BJ (cell line): ENCODE measurements around the gene MAP1LC3A. TPM values are rescaled to one million over a fixed set of nuclear protein-coding genes. Genes with fewer than 3 reads are reported as not detected.

ENCODE experiments used
- CTCF ChIA-PET: fragments of 350-600 bp; formaldehyde crosslinking; extraction: SDS; loops from one replicate; lab custom pipeline; 2021; ENCODE audit warnings: antibody characterized with exemption, inconsistent platforms; lab: Yijun Ruan, JAX
- POLR2A ChIA-PET: fragments of 300-600 bp; sonication (Branson Sonifier 250); formaldehyde crosslinking; extraction: SDS; loops from one replicate; lab custom pipeline; 2021; ENCODE audit warnings: antibody characterized with exemption; lab: Charles Lee
- DNase-seq: peaks from one replicate; pipeline ENCODE4 v3.0.0-alpha.2; 2011; ENCODE audit warnings: low read depth
- H3K27me3 ChIP-seq: 2 replicates; pipeline ENCODE4 v1.6.0; 2011; ENCODE audit warnings: low read length; ENCODE audit not compliant: control insufficient read depth, insufficient read depth
- H3K36me3 ChIP-seq: 2 replicates; pipeline ENCODE4 v1.5.1; 2011; ENCODE audit warnings: low read length; ENCODE audit not compliant: control insufficient read depth, insufficient read depth
- H3K4me3 ChIP-seq: 2 replicates; pipeline ENCODE4 v1.5.1; 2011; ENCODE audit warnings: low read depth, mild to moderate bottlenecking, control low read depth, low read length
- polyA plus RNA-seq: library from polyadenylated mRNA; depleted of rRNA; stranded (reverse); fragments of >200 nt; gene quantifications from 2 replicates; pipeline ENCODE4 v1.2.3, GENCODE V29; 2011
- TF ChIP-seq, protein P1 (sequence below): IDR thresholded peaks from 2 replicates; pipeline ENCODE4 v1.5.1; 2011; ENCODE audit warnings: low read depth, mild to moderate bottlenecking, control low read depth, inconsistent platforms, low read length, moderate library complexity; ENCODE audit not compliant: insufficient read depth

Gene MAP1LC3A
- polyA plus RNA-seq, 1 experiment = 33.7 TPM

DNA sequence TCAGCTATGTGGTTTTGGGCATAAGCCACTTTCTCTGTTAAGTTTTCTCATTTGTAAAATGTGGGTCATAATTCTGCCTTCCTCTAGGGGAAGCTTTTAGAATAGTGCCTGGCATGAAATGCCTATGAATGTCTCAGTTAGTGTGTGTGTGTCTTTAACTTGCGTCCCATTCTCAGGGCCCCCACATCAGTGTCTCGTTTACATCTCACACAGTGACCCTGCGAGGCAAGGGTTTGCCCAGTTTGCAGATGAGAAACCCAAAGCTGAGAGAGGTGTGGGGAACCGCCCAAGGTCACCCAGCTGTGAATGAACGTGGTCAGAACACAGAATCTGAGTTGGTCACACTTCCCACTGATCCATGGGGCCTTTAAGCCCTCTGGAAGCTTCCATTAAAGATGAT, 28.2 kb upstream of the MAP1LC3A start:
- peaks cover 45% of the 10 kb centered on the region for H3K36me3 ChIP-seq
- no peak for DNase-seq
- H3K27me3 ChIP-seq = no peaks in the 10 kb centered on the region
- CTCF ChIA-PET = interaction anchor here (0.6 to 3.0 kb wide), 6 partner anchors 9 to 340 kb away, joined by 3 to 15 read pairs (median 4); no protein-coding TSS in a partner anchor
- POLR2A ChIA-PET = no interaction called here
- TF ChIP-seq, protein P1, sequence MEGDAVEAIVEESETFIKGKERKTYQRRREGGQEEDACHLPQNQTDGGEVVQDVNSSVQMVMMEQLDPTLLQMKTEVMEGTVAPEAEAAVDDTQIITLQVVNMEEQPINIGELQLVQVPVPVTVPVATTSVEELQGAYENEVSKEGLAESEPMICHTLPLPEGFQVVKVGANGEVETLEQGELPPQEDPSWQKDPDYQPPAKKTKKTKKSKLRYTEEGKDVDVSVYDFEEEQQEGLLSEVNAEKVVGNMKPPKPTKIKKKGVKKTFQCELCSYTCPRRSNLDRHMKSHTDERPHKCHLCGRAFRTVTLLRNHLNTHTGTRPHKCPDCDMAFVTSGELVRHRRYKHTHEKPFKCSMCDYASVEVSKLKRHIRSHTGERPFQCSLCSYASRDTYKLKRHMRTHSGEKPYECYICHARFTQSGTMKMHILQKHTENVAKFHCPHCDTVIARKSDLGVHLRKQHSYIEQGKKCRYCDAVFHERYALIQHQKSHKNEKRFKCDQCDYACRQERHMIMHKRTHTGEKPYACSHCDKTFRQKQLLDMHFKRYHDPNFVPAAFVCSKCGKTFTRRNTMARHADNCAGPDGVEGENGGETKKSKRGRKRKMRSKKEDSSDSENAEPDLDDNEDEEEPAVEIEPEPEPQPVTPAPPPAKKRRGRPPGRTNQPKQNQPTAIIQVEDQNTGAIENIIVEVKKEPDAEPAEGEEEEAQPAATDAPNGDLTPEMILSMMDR = no peak
- H3K4me3 ChIP-seq = no peak overlapping the region

DNA sequence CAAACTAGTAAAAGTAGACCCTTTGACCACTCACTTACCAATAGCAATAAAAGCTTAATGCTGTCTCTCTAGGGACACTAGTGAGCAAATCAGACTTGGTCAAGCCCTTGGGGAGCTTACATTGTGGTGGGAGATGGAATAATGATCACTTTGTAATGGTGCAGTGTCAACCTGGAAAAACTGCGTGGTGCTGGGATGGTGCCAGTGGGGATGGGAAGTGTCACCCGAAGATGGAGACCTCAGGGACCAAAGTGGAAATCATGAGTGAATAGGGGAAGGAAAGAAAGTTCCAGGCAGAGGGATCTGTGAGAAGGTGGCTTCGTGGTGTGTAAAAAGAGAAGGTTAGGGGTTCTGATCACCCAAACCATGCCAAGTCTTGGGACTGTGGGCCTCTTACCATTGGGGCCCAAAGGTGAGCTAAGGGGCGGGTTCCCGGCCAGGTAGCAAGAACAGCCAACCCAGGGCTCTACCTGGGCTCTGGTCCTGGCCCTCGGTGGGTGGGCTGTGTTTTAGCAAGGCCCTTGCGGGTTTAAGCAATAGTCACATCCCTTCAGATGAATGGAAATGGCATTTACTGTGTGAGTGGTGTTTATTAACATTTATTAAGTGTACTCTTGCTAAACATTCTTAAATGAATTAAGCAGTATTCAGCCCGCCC, 26.8 kb upstream of the MAP1LC3A start:
- Histone ChIP-seq H3K36me3 (peaks cover 53% of the 10 kb centered on the region), H3K27me3 (no peaks in the 10 kb centered on the region), H3K4me3 (no peak overlapping the region)
- ChIA-PET POLR2A (no interaction called here), CTCF (interaction anchor here (1.1 to 3.0 kb wide), 4 partner anchors 13 to 341 kb away, joined by 3 to 12 read pairs (median 4); no protein-coding TSS in a partner anchor)
- no peak for DNase-seq
- TF ChIP-seq, protein P1 = no peak

DNA sequence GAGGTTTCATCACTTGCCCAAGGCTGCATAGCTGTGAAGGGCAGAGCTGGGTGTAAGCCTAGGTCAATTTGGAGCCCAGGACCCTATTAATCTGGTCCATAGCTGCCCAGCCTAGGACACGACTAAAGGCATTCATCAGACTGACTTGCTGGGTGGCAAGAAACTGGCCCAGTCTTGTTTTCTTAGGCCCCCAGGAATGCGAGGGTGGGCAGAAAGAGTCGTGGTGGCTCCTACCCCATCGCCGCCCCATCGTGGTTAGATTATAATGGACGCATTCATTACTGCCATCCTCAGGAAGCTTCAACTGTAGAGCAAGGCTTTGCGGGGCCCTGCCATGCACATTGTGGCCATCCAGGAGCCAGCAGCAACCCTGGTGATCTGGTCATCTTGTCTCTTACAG, 26.2 kb upstream of the MAP1LC3A start:
- Histone ChIP-seq H3K4me3 (no peak overlapping the region), H3K36me3 (peaks cover 54% of the 10 kb centered on the region), H3K27me3 (no peaks in the 10 kb centered on the region)
- DNase-seq = no peak
- ChIA-PET POLR2A (interaction anchor here (0.5 kb wide), 1 partner anchor 178 kb away, joined by 3 read pairs; no protein-coding TSS in a partner anchor), CTCF (interaction anchor here (1.6 to 3.0 kb wide), 2 partner anchors 12 to 221 kb away, joined by 3 to 12 read pairs; no protein-coding TSS in a partner anchor)
- TF ChIP-seq, protein P1 = no peak

DNA sequence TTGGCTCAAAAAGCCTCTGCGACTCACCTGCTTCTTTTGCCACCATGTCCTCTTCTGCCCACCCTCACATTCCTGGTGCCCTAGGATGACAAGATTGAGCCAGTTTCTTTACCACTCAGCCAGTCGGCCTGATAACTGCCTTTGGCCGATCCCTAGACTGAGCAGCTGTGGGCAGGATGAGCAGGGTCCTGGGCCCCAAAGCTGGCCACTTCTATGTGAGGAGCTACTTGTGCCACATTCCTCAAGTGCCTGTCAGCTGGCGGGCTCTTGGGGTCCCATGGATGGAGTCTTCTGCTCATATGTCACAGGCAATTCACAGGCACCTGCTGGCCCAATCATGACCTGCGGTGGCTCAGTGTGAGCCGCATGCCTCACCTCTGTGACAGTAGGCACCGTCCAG, 25.8 kb upstream of the MAP1LC3A start:
- Histone ChIP-seq H3K36me3 (peaks cover 54% of the 10 kb centered on the region), H3K4me3 (no peak overlapping the region), H3K27me3 (no peaks in the 10 kb centered on the region)
- no peak for DNase-seq
- CTCF ChIA-PET = interaction anchor here (1.1 kb wide), 1 partner anchor 15 kb away, joined by 3 read pairs; no protein-coding TSS in a partner anchor
- POLR2A ChIA-PET = interaction anchor here (0.5 kb wide), 1 partner anchor 177 kb away, joined by 3 read pairs; no protein-coding TSS in a partner anchor
- TF ChIP-seq, protein P1 = no peak

DNA sequence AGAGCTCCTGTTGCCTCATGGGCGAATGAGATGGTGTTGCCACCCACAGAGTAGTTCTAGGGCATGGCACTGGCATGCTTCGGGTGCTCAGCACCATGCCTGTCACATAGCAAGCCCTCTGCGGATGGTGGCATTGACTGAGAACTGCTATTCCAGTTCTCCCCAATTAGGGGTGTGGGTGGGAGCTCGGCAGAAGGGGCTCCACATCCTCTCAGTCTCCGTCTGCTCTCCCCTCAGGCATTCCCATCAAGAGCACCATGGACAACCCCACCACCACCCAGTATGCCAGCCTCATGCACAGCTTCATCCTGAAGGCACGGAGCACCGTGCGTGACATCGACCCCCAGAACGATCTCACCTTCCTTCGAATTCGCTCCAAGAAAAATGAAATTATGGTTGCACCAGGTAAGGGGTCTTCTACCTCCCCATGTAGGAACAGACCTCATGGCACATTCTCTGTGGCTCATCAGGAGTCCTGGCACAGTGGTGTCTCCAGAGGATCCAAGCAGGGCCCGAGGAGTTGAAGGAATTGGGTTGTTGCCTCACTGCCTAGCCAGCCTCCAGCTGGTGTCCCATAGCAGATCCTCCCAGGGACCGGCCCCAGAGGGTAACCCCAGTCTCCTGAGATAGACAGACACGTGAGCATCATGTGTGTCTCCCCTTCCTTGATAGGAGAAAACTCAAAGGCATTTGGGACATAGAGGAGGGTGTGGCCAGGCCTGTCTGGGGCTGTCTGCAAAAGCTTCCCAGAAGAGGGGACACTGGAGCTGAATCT, 23.9 kb upstream of the MAP1LC3A start:
- ChIA-PET CTCF (interaction anchor here (0.7 to 1.0 kb wide), 4 partner anchors 10 to 408 kb away, joined by 3 to 4 read pairs (median 4); no protein-coding TSS in a partner anchor), POLR2A (no interaction called here)
- H3K4me3 ChIP-seq = no peak overlapping the region
- H3K36me3 ChIP-seq = peaks cover 52% of the 10 kb centered on the region
- no peaks in the 10 kb centered on the region for H3K27me3 ChIP-seq
- no peak for DNase-seq
- TF ChIP-seq, protein P1 = no peak
